ENCODE results near the gene KCND2.
A peak's percentile ranks its signal among the peaks of the same experiment; 100 is the strongest.
"Not testable (repeated sequence)": the region's sequence is repeated elsewhere in the genome, so short reads cannot be mapped to it uniquely, and the experiment has no call there.

Gene KCND2

DNA sequence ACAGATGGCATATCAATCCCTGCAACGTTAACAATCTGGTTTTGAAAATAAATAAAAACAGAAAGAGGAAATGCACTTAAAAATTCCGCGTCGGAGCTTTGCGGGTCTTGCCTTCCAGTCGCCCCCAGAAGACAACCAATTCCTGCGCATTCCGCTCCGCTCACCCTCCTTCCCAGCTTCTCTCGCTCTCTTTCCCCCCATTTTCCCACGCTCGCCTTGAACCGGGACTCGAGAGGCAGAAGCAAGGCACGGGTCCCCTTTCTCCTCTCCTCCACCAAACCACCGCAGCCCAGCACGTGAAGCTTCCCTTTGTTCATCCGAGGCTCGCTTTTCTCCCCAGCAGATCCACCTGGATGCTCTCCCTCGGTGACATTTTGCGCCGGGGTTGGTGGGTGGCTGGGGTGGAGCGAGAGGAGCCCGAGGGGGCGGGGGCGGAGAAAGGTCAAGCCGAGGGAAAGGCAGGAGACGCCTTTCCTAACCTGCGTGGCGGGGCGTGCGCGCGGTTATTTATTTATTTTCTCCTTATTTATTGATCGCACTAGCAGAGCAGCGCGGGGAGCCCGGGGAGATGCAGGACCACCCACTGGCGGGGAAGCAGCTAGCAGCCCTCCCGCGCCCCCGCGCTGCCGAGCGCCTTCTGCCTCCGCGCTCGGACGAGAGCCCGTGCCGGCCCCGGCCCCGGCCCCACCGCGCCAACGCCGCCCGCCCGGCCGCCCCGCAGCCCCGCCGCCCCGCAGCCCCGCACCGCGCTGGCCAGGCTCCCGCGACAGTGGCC is at the start of gene KCND2:
Gene KCND2 (plus strand): TSS at position 475 of the 775 bp plus-strand sequence.
- Histone ChIP-seq H3K36me3 (ENCODE audit: control insufficient read depth in 2 of 2, insufficient read depth in 2 of 2, low read length in 2 of 2) (no peaks in the 10 kb centered on the region), H3K9me3 (ENCODE audit: control insufficient read depth in 2 of 2, low read length in 2 of 2) (no peaks in the 10 kb centered on the region), H3K4me1 (ENCODE audit: control insufficient read depth in 2 of 2, insufficient read depth in 2 of 2, low read length in 2 of 2) (no peaks in the 10 kb centered on the region), H3K27me3 (ENCODE audit: control insufficient read depth in 2 of 2, insufficient read depth in 2 of 2, low read length in 2 of 2) (peaks cover 2 to 6% of the 10 kb centered on the region in 2 donors), H3K9ac (ENCODE audit: low read depth in 1 of 2, low read length in 2 of 2) (no peak within 1 kb of the TSS), H3K27ac (ENCODE audit: low read depth in 2 of 2, low read length in 2 of 2) (no peak within 1 kb of the TSS), H3K4me3 (ENCODE audit: low read length in 2 of 2) (peak within 1 kb of the TSS; percentile 24 to 43)

- no peaks in the 10 kb centered on the region for H3K27me3 ChIP-seq (ENCODE audit: control insufficient read depth in 2 of 2, insufficient read depth in 2 of 2, low read length in 2 of 2)
- no peak overlapping the region for H3K27ac ChIP-seq (ENCODE audit: low read depth in 2 of 2, low read length in 2 of 2)
- no peaks in the 10 kb centered on the region for H3K4me1 ChIP-seq (ENCODE audit: control insufficient read depth in 2 of 2, insufficient read depth in 2 of 2, low read length in 2 of 2)
- no peaks in the 10 kb centered on the region for H3K36me3 ChIP-seq (ENCODE audit: control insufficient read depth in 2 of 2, insufficient read depth in 2 of 2, low read length in 2 of 2)
- H3K9ac ChIP-seq (ENCODE audit: low read depth in 1 of 2, low read length in 2 of 2): no peak overlapping the region
- no peaks in the 10 kb centered on the region for H3K9me3 ChIP-seq (ENCODE audit: control insufficient read depth in 2 of 2, low read length in 2 of 2)
- H3K4me3 ChIP-seq (ENCODE audit: low read length in 2 of 2): no peak overlapping the region
These were observed 46.8 kb upstream of the KCND2 start for GRCh38 chr7:120226188-120226587.

GRCh38 chr7:120227255-120227654 is 45.7 kb upstream of the KCND2 start:
- no peaks in the 10 kb centered on the region for H3K27me3 ChIP-seq (ENCODE audit: control insufficient read depth in 2 of 2, insufficient read depth in 2 of 2, low read length in 2 of 2)
- H3K36me3 ChIP-seq (ENCODE audit: control insufficient read depth in 2 of 2, insufficient read depth in 2 of 2, low read length in 2 of 2): no peaks in the 10 kb centered on the region
- no peaks in the 10 kb centered on the region for H3K4me1 ChIP-seq (ENCODE audit: control insufficient read depth in 2 of 2, insufficient read depth in 2 of 2, low read length in 2 of 2)
- no peak overlapping the region for H3K27ac ChIP-seq (ENCODE audit: low read depth in 2 of 2, low read length in 2 of 2)
- no peaks in the 10 kb centered on the region for H3K9me3 ChIP-seq (ENCODE audit: control insufficient read depth in 2 of 2, low read length in 2 of 2)
- no peak overlapping the region for H3K9ac ChIP-seq (ENCODE audit: low read depth in 1 of 2, low read length in 2 of 2)
- H3K4me3 ChIP-seq (ENCODE audit: low read length in 2 of 2): no peak overlapping the region

- H3K27me3 ChIP-seq (ENCODE audit: control insufficient read depth in 2 of 2, insufficient read depth in 2 of 2, low read length in 2 of 2): no peaks in the 10 kb centered on the region
These were observed 43.9 kb upstream of the KCND2 start for GRCh38 chr7:120229084-120229483.

DNA sequence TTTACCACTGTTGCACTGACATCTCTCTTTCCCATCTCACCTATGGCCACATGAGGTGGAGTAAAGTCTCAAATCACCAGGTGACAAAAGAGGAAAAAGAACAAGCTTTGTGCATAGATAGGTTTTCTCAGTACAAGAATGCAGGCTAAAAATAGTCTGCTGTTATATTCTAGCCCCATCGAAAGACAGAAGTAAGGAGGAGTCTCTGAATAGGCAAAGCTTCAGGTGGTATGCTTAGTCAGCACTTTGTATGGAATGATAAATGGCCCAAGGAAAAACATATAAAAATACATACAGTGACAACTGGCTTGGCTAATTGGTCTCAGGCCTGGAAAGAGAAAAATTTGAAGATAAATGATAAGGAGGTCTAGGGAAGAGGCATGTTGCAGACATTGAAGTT is 39.6 kb upstream of the KCND2 start:
- no peak overlapping the region for H3K4me3 ChIP-seq (ENCODE audit: low read length in 2 of 2)
- no peaks in the 10 kb centered on the region for H3K36me3 ChIP-seq (ENCODE audit: control insufficient read depth in 2 of 2, insufficient read depth in 2 of 2, low read length in 2 of 2)

More at GRCh38 chr7:120229084-120229483, 43.9 kb upstream of the KCND2 start:
- Histone ChIP-seq H3K4me3 (ENCODE audit: low read length in 2 of 2) (no peak overlapping the region), H3K9ac (ENCODE audit: low read depth in 1 of 2, low read length in 2 of 2) (no peak overlapping the region), H3K36me3 (ENCODE audit: control insufficient read depth in 2 of 2, insufficient read depth in 2 of 2, low read length in 2 of 2) (no peaks in the 10 kb centered on the region), H3K27ac (ENCODE audit: low read depth in 2 of 2, low read length in 2 of 2) (no peak overlapping the region), H3K9me3 (ENCODE audit: control insufficient read depth in 2 of 2, low read length in 2 of 2) (no peaks in the 10 kb centered on the region), H3K4me1 (ENCODE audit: control insufficient read depth in 2 of 2, insufficient read depth in 2 of 2, low read length in 2 of 2) (no peaks in the 10 kb centered on the region)

GRCh38 chr7:120240350-120240749 is 32.6 kb upstream of the KCND2 start:
- not testable (repeated sequence) for H3K4me1 ChIP-seq (ENCODE audit: control insufficient read depth in 2 of 2, insufficient read depth in 2 of 2, low read length in 2 of 2); H3K9me3 ChIP-seq (ENCODE audit: control insufficient read depth in 2 of 2, low read length in 2 of 2); H3K27ac ChIP-seq (ENCODE audit: low read depth in 2 of 2, low read length in 2 of 2); H3K4me3 ChIP-seq (ENCODE audit: low read length in 2 of 2); H3K9ac ChIP-seq (ENCODE audit: low read depth in 1 of 2, low read length in 2 of 2); H3K27me3 ChIP-seq (ENCODE audit: control insufficient read depth in 2 of 2, insufficient read depth in 2 of 2, low read length in 2 of 2); H3K36me3 ChIP-seq (ENCODE audit: control insufficient read depth in 2 of 2, insufficient read depth in 2 of 2, low read length in 2 of 2)

More for the DNA sequence above, 39.6 kb upstream of the KCND2 start:
- H3K27ac ChIP-seq (ENCODE audit: low read depth in 2 of 2, low read length in 2 of 2): no peak overlapping the region
- H3K9me3 ChIP-seq (ENCODE audit: control insufficient read depth in 2 of 2, low read length in 2 of 2): no peaks in the 10 kb centered on the region
- no peak overlapping the region for H3K9ac ChIP-seq (ENCODE audit: low read depth in 1 of 2, low read length in 2 of 2)
- H3K27me3 ChIP-seq (ENCODE audit: control insufficient read depth in 2 of 2, insufficient read depth in 2 of 2, low read length in 2 of 2): no peaks in the 10 kb centered on the region
- no peaks in the 10 kb centered on the region for H3K4me1 ChIP-seq (ENCODE audit: control insufficient read depth in 2 of 2, insufficient read depth in 2 of 2, low read length in 2 of 2)

DNA sequence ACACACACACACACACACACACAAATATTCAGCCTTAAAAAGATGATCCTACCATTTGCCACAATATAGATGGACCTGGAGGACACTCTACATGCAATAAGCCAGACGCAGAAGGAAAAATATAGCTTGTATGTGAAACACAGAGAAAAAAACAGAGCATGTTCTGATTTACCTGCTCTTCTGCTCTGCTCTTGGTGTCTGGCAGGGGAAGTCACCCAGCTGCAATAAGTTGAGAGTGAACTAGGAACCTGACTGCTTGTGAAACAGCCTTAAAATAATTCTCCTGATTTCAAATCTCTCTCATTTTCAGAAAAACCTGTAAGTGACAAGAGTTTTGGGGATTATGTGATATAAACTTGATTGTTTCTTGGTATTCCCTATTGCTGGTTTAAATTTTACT is 31.0 kb upstream of the KCND2 start:
- Histone ChIP-seq H3K4me1 (ENCODE audit: control insufficient read depth in 2 of 2, insufficient read depth in 2 of 2, low read length in 2 of 2) (no peaks in the 10 kb centered on the region), H3K9me3 (ENCODE audit: control insufficient read depth in 2 of 2, low read length in 2 of 2) (no peaks in the 10 kb centered on the region), H3K4me3 (ENCODE audit: low read length in 2 of 2) (no peak overlapping the region), H3K27ac (ENCODE audit: low read depth in 2 of 2, low read length in 2 of 2) (no peak overlapping the region), H3K9ac (ENCODE audit: low read depth in 1 of 2, low read length in 2 of 2) (no peak overlapping the region), H3K27me3 (ENCODE audit: control insufficient read depth in 2 of 2, insufficient read depth in 2 of 2, low read length in 2 of 2) (no peaks in the 10 kb centered on the region), H3K36me3 (ENCODE audit: control insufficient read depth in 2 of 2, insufficient read depth in 2 of 2, low read length in 2 of 2) (no peaks in the 10 kb centered on the region)

DNA sequence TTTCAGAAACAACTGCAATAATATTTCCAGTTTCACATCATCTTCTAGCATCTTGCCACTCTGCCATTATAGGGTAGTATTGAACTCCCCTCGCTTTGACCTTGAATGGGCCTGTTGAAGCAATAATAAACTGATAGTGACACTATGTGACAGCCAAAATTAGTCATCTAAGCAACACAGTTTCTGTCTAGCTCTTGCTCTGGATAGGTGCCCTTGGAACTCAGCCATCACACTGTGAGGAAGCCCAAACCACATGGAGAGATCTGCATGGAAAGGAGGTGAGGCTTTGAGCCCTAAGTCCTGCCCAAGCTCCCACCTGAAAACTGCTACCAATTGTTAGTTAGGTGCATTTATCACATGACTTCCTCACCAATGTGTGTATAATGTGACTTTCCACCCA is 18.1 kb upstream of the KCND2 start:
- Histone ChIP-seq H3K27me3 (ENCODE audit: control insufficient read depth in 2 of 2, insufficient read depth in 2 of 2, low read length in 2 of 2) (no peaks in the 10 kb centered on the region), H3K4me1 (ENCODE audit: control insufficient read depth in 2 of 2, insufficient read depth in 2 of 2, low read length in 2 of 2) (no peaks in the 10 kb centered on the region), H3K36me3 (ENCODE audit: control insufficient read depth in 2 of 2, insufficient read depth in 2 of 2, low read length in 2 of 2) (no peaks in the 10 kb centered on the region), H3K9ac (ENCODE audit: low read depth in 1 of 2, low read length in 2 of 2) (no peak overlapping the region), H3K27ac (ENCODE audit: low read depth in 2 of 2, low read length in 2 of 2) (no peak overlapping the region), H3K9me3 (ENCODE audit: control insufficient read depth in 2 of 2, low read length in 2 of 2) (no peaks in the 10 kb centered on the region), H3K4me3 (ENCODE audit: low read length in 2 of 2) (no peak overlapping the region)

DNA sequence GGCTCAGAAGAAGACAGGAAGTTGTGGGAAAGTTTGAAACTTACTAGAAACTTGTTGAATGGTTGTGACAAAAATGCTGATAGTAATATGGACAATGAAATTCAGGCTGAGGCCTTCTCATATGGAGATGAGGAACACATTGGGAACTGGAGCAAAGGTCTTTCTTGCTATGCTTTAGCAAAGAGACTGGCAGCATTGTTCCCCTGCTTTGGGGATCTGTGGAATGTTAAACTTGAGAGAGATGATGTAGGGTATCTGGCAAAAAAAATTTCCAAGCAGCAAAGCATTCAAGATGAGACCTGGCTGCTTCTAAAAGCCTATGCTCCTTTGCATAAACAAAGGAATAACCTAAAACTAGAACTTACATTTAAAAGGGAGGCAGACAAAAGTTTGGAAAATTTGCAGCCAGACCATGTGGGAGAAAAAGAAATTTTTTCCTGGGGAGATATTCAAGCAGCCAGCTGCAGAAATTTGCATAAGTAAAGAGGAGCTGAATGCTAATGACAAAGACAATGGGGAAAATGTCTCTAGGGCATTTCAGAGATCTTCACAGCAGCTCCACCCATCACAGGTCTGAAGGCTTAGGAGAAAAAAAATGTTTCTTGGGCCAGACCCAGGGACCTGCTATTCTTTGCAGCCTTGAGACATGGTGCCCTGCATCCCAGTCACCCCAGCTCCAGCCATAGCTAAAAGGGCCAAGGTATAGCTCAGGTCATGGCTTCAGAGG is 16.5 kb upstream of the KCND2 start:
- Histone ChIP-seq H3K36me3 (ENCODE audit: control insufficient read depth in 2 of 2, insufficient read depth in 2 of 2, low read length in 2 of 2) (no peaks in the 10 kb centered on the region), H3K4me3 (ENCODE audit: low read length in 2 of 2) (no peak overlapping the region), H3K4me1 (ENCODE audit: control insufficient read depth in 2 of 2, insufficient read depth in 2 of 2, low read length in 2 of 2) (no peaks in the 10 kb centered on the region), H3K9ac (ENCODE audit: low read depth in 1 of 2, low read length in 2 of 2) (no peak overlapping the region), H3K27ac (ENCODE audit: low read depth in 2 of 2, low read length in 2 of 2) (no peak overlapping the region), H3K9me3 (ENCODE audit: control insufficient read depth in 2 of 2, low read length in 2 of 2) (no peaks in the 10 kb centered on the region), H3K27me3 (ENCODE audit: control insufficient read depth in 2 of 2, insufficient read depth in 2 of 2, low read length in 2 of 2) (no peaks in the 10 kb centered on the region)

DNA sequence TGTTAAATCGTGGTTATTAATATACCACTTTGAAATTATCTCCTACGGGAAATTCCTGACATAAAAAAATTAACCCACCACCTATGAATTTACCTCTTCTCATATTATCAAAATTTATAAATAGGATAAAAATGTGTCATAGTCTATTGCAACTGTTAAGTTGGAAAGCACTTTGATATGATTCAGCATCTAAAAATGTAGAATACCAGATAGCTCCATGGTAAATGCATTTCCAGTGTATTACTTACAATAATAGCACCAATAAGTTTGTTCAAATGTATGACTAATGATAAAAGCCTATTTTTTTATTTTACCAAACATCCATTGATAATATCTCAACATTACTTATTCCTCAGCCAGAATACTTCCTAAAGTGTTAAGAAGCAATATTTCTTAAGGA is 13.6 kb upstream of the KCND2 start:
- no peak overlapping the region for H3K9ac ChIP-seq (ENCODE audit: low read depth in 1 of 2, low read length in 2 of 2)
- H3K27ac ChIP-seq (ENCODE audit: low read depth in 2 of 2, low read length in 2 of 2): no peak overlapping the region
- H3K36me3 ChIP-seq (ENCODE audit: control insufficient read depth in 2 of 2, insufficient read depth in 2 of 2, low read length in 2 of 2): no peaks in the 10 kb centered on the region
- H3K4me3 ChIP-seq (ENCODE audit: low read length in 2 of 2): no peak overlapping the region
- H3K27me3 ChIP-seq (ENCODE audit: control insufficient read depth in 2 of 2, insufficient read depth in 2 of 2, low read length in 2 of 2): no peaks in the 10 kb centered on the region
- no peaks in the 10 kb centered on the region for H3K4me1 ChIP-seq (ENCODE audit: control insufficient read depth in 2 of 2, insufficient read depth in 2 of 2, low read length in 2 of 2)
- no peaks in the 10 kb centered on the region for H3K9me3 ChIP-seq (ENCODE audit: control insufficient read depth in 2 of 2, low read length in 2 of 2)

Measured in mucosa of rectum (tissue), 2 donors.